GM19455 (cell line): ENCODE measurements around the gene TEAD1.

Source experiments
- ATAC-seq: cut with Tn5 transposase; IDR thresholded peaks from one replicate; pipeline ENCODE4 v1.9.1; 2021; ENCODE audit not compliant: unreplicated experiment

Gene TEAD1

DNA sequence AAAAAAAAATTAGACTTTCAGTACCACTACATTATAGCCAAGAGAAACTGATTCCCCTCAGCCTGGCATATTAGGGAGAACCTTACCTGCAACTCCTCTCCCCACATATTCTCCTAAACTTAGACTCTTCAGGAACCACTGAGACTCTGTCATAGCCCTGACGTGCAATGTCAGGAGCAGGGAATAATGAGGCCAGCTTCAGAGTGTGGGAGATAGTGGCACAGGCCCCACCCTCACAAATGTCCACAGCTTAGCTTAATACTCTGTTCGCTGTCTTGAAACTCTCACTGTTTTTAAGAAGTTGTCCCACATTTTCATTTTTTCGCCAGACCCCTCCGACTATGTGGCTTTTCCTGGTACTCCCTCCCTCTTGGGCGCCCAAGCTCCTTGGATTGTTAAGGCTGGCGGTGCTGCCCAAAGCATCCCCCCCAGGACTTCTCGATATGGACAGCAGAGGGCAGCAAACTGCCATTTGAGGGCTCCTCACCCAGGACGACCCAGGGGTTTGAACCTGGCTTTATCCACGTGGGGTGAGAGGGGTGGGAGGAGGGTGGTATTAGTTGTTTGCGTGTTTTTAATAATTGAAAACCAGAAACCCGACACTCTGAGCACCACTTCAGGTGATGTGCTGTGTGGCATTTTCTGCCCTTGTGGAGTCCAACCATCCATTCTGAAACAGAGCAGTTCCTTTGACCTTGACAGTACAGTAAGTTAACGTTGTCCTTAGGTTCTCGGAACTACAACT, 289.7 kb downstream of the TEAD1 start:
- ATAC-seq, result peak; percentile 83

DNA sequence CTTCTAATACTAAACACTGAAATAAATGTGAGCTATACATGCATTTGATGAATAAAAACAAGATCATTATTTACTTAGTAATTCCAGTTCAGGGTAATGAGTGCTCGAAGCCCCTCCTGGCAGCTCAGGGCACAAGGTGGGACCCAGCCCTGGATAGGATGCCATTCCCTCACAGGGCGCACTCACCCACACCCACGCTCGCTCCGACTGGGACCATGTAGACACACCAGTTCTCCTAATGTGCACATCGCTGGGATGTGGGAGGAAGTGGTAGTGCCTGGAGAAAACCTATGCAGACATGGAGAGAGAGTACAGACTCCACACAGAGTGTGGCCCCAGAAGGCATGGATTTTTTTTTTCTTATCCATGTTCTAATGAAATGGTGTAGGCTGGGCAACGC, 290.4 kb downstream of the TEAD1 start:
- ATAC-seq, result no peak

- ATAC-seq, result no peak
Observed at GRCh38 chr11:12966002-12966401, 291.8 kb downstream of the TEAD1 start.

GRCh38 chr11:12968101-12968500, 293.9 kb downstream of the TEAD1 start:
- ATAC-seq, result no peak

GRCh38 chr11:12968826-12969225, 294.6 kb downstream of the TEAD1 start:
- ATAC-seq, result no peak

GRCh38 chr11:12971955-12972354, 297.7 kb downstream of the TEAD1 start:
- ATAC-seq, result no peak

DNA sequence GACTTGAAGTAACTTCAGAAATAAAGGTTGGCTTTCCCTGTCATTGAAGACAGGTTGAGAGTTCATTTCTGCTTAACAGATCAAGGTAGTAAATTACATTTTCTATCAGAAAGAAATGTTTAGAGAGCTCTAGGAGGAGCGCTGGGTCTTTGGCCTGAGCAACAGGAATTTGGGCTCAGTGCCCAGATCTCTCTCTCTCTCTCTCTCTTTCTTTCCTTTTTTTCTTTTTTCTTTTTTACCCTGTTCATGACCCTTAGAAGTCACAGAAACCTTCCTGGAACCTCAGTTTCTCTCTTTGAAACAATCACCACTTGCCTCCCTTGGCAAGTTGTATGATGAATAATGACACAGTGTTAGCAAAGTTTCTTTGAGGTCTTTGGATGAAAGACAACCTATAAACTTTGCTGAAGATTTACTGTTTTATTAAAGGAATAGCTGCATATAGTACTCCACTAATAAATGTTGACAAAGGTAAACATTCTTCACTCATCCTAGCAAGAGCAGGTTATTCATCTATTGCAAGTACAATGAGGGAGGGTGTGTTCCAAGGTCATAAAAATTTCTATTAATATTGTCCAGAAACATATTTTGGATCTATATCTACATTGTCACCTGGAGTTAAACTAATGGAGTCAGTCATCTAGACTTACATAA, 299.4 kb downstream of the TEAD1 start:
- ATAC-seq, result no peak

DNA sequence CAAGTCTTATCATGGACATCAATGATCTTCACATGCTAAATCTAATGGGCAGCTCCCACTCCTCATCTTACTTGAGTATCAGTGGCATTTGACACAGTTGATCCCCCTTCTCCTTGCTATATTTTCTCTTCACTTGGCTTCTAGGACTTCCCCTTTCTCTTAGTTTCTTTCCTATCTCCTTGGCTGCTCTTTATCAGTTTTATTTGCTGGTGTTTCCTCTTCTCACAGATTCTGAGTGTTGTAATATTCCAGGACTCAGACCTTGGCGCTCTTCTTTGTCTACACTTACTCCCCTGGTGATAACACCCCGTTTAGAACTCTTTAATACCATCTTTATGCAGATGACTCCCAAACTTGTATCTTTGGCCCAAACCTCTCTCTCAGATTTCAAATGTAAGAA, 301.0 kb downstream of the TEAD1 start:
- no peak for ATAC-seq

GRCh38 chr11:12979928-12980689, 305.9 kb downstream of the TEAD1 start:
- ATAC-seq, result no peak

DNA sequence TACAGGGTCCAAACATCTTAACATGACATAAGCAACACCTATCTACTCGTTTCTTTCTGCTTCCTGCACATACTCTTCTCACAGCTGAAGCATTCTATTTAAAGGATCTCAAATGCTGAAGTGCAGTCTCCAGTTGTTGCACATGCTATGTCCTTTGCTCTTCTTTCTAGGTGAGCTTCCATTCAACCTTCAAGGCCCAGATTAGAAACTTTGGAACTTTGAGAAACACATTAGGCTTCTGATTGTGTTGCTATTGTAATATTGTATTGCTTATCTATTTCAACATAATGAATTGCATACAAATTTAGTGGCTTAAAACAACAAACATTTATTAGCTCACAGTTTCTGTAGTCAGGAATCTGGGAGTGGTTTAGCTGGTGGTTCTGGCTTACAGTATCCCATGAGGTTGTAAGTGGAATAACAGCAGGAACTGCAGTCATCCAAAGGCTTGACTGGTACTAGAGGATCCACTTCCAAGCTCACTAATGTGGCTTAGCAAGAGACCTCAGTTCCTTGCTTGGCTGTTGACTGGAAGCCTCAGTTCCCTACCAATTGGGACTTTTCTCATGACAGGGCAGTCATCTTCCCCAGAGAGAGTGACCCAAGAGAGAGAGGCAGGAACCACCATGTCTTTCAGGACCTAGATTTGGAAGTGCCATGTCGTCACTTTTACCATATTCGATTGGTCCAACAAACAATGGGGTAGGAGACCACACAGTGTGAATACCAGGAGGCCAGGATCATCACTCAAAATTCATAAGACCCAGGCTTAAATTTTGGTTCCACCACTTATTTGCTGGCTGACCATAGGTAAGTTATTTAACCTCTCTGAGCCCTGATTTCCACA, 307.7 kb downstream of the TEAD1 start:
- ATAC-seq, result no peak

DNA sequence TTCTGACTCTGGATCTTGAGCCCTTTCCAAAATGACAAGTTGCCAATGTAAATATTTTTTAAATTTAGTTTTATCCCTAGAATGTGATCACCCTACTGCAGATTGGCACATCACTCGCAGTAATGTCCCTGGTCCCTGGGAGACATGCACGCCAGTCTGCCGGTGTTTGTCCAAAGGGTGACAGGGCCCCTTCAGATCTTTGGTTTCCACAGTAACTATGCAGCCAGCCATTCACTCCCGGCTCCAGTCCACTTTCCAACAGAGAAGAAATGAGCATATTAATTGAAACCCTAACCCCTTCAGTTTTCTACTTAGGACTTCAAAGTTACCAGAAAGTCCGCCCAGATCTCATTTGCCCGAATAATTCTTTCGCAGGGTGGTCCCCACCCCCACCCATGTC, 309.1 kb downstream of the TEAD1 start:
- no peak for ATAC-seq

DNA sequence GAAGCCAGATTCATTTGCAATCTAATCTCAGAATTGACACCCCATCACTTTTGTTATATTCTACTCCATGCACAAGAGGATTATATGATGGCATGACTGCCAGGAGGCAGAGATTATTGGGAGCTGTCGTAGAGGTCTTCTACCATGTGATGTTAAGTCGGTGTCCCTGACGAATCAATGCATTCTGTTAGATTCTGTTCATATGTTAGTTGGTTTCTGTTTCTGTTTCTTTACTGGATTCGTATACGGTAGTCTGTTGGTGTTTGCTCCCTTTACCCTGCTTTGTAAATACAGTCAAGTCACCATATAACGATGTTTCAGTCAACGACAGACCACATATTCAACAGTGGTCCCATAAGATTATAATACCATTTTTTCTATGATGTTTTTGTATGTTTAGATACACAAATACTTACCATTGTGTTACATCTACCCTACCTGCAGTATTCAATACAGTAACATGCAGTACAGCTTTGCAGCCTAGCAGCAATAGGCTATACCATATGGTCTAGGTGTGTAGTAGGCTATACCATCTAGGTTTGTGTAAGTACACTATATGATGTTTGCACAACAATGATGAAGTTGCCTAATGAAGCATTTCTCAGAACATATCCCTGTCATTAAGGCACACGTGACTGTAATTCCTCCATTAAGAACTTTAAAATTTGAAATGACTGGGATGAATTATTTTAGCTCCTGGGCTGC, 312.1 kb downstream of the TEAD1 start:
- ATAC-seq, result no peak

GRCh38 chr11:12989428-12990161, 315.4 kb downstream of the TEAD1 start:
- ATAC-seq, result no peak

DNA sequence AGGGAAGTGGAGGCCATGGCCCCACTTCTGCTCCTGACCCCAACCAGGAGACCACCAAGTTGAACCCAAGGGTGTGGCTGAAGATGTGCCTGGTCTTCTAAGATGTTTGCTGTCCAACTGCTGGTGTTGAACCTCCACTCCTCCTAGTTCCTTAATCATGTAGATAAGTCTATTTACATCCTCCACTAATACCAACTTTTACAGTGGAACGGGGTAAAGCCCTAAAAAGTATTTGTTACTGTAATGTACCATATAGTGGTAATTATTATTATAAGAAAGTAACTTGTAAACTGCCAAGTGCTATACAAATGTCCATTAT, 315.9 kb downstream of the TEAD1 start:
- no peak for ATAC-seq

DNA sequence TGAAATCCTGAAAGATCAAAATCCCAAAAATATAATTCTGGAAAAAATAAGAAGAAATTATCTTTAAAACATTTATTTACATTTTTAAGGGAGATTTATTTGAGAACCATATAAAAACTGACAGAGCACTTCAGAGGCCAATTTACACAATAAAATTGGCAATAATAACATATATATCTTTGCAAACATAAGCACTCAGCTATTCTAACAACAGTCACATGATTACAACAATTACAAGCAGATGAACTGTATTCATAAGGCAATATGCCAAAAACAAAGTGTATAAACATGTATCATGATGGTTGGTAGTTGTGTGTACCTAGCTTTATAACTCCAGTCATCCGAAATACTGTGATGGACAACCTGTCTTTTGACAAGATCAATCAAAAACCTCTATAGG, 317.2 kb downstream of the TEAD1 start:
- ATAC-seq, result no peak

DNA sequence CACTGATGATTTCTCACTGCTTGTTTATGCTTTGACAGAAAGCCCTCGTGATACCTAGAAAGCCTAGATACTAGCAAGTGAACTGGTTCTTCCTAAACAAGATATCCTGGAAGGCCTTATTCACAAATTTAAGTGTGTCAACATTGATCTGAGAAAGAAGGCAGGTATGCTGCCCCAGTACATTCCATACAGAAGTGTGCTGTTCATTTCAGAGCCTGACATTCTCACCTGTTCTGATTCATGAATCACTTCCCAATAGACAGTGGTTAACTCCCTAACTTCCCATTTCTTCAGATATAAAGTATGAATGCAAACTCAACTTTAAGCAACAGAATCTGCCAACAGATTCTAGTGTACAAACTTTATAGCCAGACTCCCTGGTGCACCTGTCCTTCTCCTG, 319.4 kb downstream of the TEAD1 start:
- no peak for ATAC-seq
